ENCODE measurements around the gene ZBTB12.

ZBTB12 gene

GRCh38 chr6:31901953-31902643, at the start of gene ZBTB12:
Gene ZBTB12, minus strand, starts transcription at chr6:31902086. Its CDS starts 781 bp downstream, at chr6:31901305.
- TF ChIP-seq CTCF (IDR thresholded peaks at IDR 0.05) = no peak
- Mint-ChIP-seq H3K27ac (peak within 1 kb of the TSS; percentile 7), H3K9me3 (no peaks in the 10 kb centered on the region), H3K4me3 (peak within 1 kb of the TSS; percentile 85), H3K27me3 (ENCODE audit: low read depth, poor library complexity) (peaks cover 3% of the 10 kb centered on the region), H3K4me1 (peaks cover 46% of the 10 kb centered on the region), H3K36me3 (ENCODE audit: low read depth) (no peaks in the 10 kb centered on the region)
- DNase-seq = peak; percentile 94

GRCh38 chr6:31949926-31950548, 48.2 kb upstream of the ZBTB12 start:
- Mint-ChIP-seq H3K36me3 (ENCODE audit: low read depth) (peaks cover 27% of the 10 kb centered on the region), H3K27me3 (ENCODE audit: low read depth, poor library complexity) (peaks cover 9% of the 10 kb centered on the region), H3K4me3 (no peak overlapping the region), H3K27ac (peak overlapping the region; percentile 43), H3K9me3 (no peaks in the 10 kb centered on the region), H3K4me1 (peaks cover 18% of the 10 kb centered on the region)
- no peak for TF ChIP-seq CTCF (IDR thresholded peaks at IDR 0.05)
- DNase-seq = no peak

GRCh38 chr6:31948753-31949413, 47.0 kb upstream of the ZBTB12 start:
- no peak for TF ChIP-seq CTCF (IDR thresholded peaks at IDR 0.05)
- no peak for DNase-seq
- Mint-ChIP-seq H3K36me3 (ENCODE audit: low read depth) (peaks cover 17% of the 10 kb centered on the region), H3K27ac (peak overlapping the region; percentile 14), H3K9me3 (no peaks in the 10 kb centered on the region), H3K4me1 (peaks cover 18% of the 10 kb centered on the region), H3K4me3 (no peak overlapping the region), H3K27me3 (ENCODE audit: low read depth, poor library complexity) (peaks cover 9% of the 10 kb centered on the region)

- no peak for DNase-seq
- Mint-ChIP-seq H3K27me3 (ENCODE audit: low read depth, poor library complexity) (peaks cover 9% of the 10 kb centered on the region), H3K27ac (no peak overlapping the region), H3K4me3 (no peak overlapping the region), H3K36me3 (ENCODE audit: low read depth) (peaks cover 11% of the 10 kb centered on the region), H3K9me3 (no peaks in the 10 kb centered on the region), H3K4me1 (peaks cover 18% of the 10 kb centered on the region)
- TF ChIP-seq CTCF (IDR thresholded peaks at IDR 0.05) = no peak
Measured at GRCh38 chr6:31948306-31948705, 46.4 kb upstream of the ZBTB12 start.

GRCh38 chr6:31947864-31948263, 46.0 kb upstream of the ZBTB12 start:
- no peak overlapping the region for H3K27ac Mint-ChIP-seq
- no peak for TF ChIP-seq CTCF (IDR thresholded peaks at IDR 0.05)
- H3K9me3 Mint-ChIP-seq = no peaks in the 10 kb centered on the region
- no peak overlapping the region for H3K4me3 Mint-ChIP-seq
- peaks cover 7% of the 10 kb centered on the region for H3K36me3 Mint-ChIP-seq (ENCODE audit: low read depth)
- no peak for DNase-seq
- peaks cover 9% of the 10 kb centered on the region for H3K27me3 Mint-ChIP-seq (ENCODE audit: low read depth, poor library complexity)
- peaks cover 18% of the 10 kb centered on the region for H3K4me1 Mint-ChIP-seq
